GM23338 (cell line): Measurements from ENCODE around the gene ADD3.

Experiments used
- CREB1 ChIP-seq: fragments of 250-450 bp; sonication (Bioruptor Pico); IDR thresholded peaks from 2 replicates; pipeline ENCODE4 v1.5.0; 2020; ENCODE audit warnings: low read depth, mild to moderate bottlenecking, moderate library complexity
- EZH2 ChIP-seq: fragments of 200-600 bp; sonication (generic); IDR thresholded peaks from one replicate; pipeline ENCODE4 v1.8.0; 2017; ENCODE audit warnings: antibody characterized with exemption, mild to moderate bottlenecking, low read depth; ENCODE audit not compliant: unreplicated experiment
- EZH2phosphoT487 ChIP-seq: fragments of 200-600 bp; sonication (generic); IDR thresholded peaks from one replicate; pipeline ENCODE4 v1.8.1; 2018; ENCODE audit warnings: antibody characterized with exemption; ENCODE audit not compliant: unreplicated experiment
- JUNB ChIP-seq: IDR thresholded peaks from one replicate; pipeline ENCODE4 v1.6.1; 2016; ENCODE audit warnings: antibody characterized with exemption; ENCODE audit not compliant: unreplicated experiment
- POLR2AphosphoS5 ChIP-seq: IDR thresholded peaks from 2 replicates; pipeline ENCODE4 v1.6.1; 2016; ENCODE audit warnings: antibody characterized with exemption, low read depth
- STAT1 ChIP-seq: IDR thresholded peaks from one replicate; pipeline ENCODE4 v1.6.1; 2016; ENCODE audit warnings: antibody characterized with exemption; ENCODE audit not compliant: unreplicated experiment
- ZNF114 ChIP-seq: fragments of 250-450 bp; sonication (Bioruptor Pico); IDR thresholded peaks from 2 replicates; pipeline ENCODE4 v1.5.0; 2020; ENCODE audit warnings: mild to moderate bottlenecking, moderate library complexity
- TF ChIP-seq, protein P1 (sequence below): IDR thresholded peaks from one replicate; pipeline ENCODE4 v1.6.1; 2018; ENCODE audit warnings: antibody characterized with exemption; ENCODE audit not compliant: unreplicated experiment
- TF ChIP-seq, protein P2 (sequence below), 2 experiments: fragments of 200-600 bp in 1 of 2; sonication (generic) in 1 of 2; conservative IDR thresholded peaks; 2 replicates each; pipeline versions ENCODE4 v1.5.1 to v1.6.1; 2016 to 2017; ENCODE audit warnings: antibody characterized with exemption in 2 of 2, low read depth in 2 of 2, mild to moderate bottlenecking in 2 of 2, moderate library complexity in 1 of 2
- TF ChIP-seq, protein P3 (sequence below): fragments of 250-450 bp; sonication (Bioruptor Pico); IDR thresholded peaks from 2 replicates; pipeline ENCODE4 v1.5.0; 2020; ENCODE audit warnings: mild to moderate bottlenecking, moderate library complexity
- TF ChIP-seq, protein P4 (sequence below): IDR thresholded peaks from 2 replicates; pipeline ENCODE4 v1.6.1; 2016; ENCODE audit warnings: antibody characterized with exemption

DNA sequence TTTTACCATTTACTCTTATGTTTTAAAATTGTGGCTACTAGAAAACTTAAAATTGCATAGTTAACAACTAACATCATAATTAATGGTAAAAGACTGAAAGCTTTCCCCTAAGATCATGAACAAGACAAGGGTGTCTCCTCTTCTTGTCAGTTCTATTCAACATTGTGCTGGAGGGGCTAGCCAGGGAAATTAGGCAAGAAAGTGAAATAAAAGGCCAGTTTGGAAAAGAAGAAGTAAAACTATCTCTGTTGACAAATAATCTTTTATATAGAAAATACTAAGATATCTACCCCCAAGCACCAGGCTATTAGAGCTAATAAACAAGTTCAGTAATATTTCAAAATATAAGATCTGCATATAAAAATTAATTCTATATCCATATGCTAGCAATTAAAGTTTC, 152.7 kb downstream of the ADD3 start:
- TF ChIP-seq, protein P1, sequence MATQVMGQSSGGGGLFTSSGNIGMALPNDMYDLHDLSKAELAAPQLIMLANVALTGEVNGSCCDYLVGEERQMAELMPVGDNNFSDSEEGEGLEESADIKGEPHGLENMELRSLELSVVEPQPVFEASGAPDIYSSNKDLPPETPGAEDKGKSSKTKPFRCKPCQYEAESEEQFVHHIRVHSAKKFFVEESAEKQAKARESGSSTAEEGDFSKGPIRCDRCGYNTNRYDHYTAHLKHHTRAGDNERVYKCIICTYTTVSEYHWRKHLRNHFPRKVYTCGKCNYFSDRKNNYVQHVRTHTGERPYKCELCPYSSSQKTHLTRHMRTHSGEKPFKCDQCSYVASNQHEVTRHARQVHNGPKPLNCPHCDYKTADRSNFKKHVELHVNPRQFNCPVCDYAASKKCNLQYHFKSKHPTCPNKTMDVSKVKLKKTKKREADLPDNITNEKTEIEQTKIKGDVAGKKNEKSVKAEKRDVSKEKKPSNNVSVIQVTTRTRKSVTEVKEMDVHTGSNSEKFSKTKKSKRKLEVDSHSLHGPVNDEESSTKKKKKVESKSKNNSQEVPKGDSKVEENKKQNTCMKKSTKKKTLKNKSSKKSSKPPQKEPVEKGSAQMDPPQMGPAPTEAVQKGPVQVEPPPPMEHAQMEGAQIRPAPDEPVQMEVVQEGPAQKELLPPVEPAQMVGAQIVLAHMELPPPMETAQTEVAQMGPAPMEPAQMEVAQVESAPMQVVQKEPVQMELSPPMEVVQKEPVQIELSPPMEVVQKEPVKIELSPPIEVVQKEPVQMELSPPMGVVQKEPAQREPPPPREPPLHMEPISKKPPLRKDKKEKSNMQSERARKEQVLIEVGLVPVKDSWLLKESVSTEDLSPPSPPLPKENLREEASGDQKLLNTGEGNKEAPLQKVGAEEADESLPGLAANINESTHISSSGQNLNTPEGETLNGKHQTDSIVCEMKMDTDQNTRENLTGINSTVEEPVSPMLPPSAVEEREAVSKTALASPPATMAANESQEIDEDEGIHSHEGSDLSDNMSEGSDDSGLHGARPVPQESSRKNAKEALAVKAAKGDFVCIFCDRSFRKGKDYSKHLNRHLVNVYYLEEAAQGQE, result no peak
- TF ChIP-seq, protein P2, sequence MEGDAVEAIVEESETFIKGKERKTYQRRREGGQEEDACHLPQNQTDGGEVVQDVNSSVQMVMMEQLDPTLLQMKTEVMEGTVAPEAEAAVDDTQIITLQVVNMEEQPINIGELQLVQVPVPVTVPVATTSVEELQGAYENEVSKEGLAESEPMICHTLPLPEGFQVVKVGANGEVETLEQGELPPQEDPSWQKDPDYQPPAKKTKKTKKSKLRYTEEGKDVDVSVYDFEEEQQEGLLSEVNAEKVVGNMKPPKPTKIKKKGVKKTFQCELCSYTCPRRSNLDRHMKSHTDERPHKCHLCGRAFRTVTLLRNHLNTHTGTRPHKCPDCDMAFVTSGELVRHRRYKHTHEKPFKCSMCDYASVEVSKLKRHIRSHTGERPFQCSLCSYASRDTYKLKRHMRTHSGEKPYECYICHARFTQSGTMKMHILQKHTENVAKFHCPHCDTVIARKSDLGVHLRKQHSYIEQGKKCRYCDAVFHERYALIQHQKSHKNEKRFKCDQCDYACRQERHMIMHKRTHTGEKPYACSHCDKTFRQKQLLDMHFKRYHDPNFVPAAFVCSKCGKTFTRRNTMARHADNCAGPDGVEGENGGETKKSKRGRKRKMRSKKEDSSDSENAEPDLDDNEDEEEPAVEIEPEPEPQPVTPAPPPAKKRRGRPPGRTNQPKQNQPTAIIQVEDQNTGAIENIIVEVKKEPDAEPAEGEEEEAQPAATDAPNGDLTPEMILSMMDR (conservative IDR thresholded peaks at IDR 0.05; ENCODE audit: low read depth in 2 of 2), result no peak
- TF ChIP-seq POLR2AphosphoS5 (no peak), EZH2 (no peak), JUNB (no peak), CREB1 (CRISPR knock-in tag) (no peak), STAT1 (no peak), EZH2phosphoT487 (no peak), ZNF114 (CRISPR knock-in tag) (no peak)
- TF ChIP-seq, protein P3, sequence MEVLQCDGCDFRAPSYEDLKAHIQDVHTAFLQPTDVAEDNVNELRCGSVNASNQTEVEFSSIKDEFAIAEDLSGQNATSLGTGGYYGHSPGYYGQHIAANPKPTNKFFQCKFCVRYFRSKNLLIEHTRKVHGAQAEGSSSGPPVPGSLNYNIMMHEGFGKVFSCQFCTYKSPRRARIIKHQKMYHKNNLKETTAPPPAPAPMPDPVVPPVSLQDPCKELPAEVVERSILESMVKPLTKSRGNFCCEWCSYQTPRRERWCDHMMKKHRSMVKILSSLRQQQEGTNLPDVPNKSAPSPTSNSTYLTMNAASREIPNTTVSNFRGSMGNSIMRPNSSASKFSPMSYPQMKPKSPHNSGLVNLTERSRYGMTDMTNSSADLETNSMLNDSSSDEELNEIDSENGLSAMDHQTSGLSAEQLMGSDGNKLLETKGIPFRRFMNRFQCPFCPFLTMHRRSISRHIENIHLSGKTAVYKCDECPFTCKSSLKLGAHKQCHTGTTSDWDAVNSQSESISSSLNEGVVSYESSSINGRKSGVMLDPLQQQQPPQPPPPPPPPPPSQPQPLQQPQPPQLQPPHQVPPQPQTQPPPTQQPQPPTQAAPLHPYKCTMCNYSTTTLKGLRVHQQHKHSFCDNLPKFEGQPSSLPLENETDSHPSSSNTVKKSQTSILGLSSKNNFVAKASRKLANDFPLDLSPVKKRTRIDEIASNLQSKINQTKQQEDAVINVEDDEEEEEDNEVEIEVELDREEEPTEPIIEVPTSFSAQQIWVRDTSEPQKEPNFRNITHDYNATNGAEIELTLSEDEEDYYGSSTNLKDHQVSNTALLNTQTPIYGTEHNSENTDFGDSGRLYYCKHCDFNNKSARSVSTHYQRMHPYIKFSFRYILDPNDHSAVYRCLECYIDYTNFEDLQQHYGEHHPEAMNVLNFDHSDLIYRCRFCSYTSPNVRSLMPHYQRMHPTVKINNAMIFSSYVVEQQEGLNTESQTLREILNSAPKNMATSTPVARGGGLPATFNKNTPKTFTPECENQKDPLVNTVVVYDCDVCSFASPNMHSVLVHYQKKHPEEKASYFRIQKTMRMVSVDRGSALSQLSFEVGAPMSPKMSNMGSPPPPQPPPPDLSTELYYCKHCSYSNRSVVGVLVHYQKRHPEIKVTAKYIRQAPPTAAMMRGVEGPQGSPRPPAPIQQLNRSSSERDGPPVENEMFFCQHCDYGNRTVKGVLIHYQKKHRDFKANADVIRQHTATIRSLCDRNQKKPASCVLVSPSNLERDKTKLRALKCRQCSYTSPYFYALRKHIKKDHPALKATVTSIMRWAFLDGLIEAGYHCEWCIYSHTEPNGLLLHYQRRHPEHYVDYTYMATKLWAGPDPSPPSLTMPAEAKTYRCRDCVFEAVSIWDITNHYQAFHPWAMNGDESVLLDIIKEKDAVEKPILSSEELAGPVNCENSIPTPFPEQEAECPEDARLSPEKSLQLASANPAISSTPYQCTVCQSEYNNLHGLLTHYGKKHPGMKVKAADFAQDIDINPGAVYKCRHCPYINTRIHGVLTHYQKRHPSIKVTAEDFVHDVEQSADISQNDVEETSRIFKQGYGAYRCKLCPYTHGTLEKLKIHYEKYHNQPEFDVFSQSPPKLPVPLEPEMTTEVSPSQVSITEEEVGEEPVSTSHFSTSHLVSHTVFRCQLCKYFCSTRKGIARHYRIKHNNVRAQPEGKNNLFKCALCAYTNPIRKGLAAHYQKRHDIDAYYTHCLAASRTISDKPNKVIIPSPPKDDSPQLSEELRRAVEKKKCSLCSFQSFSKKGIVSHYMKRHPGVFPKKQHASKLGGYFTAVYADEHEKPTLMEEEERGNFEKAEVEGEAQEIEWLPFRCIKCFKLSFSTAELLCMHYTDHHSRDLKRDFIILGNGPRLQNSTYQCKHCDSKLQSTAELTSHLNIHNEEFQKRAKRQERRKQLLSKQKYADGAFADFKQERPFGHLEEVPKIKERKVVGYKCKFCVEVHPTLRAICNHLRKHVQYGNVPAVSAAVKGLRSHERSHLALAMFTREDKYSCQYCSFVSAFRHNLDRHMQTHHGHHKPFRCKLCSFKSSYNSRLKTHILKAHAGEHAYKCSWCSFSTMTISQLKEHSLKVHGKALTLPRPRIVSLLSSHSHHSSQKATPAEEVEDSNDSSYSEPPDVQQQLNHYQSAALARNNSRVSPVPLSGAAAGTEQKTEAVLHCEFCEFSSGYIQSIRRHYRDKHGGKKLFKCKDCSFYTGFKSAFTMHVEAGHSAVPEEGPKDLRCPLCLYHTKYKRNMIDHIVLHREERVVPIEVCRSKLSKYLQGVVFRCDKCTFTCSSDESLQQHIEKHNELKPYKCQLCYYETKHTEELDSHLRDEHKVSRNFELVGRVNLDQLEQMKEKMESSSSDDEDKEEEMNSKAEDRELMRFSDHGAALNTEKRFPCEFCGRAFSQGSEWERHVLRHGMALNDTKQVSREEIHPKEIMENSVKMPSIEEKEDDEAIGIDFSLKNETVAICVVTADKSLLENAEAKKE (CRISPR knock-in tag), result no peak
- TF ChIP-seq, protein P4, sequence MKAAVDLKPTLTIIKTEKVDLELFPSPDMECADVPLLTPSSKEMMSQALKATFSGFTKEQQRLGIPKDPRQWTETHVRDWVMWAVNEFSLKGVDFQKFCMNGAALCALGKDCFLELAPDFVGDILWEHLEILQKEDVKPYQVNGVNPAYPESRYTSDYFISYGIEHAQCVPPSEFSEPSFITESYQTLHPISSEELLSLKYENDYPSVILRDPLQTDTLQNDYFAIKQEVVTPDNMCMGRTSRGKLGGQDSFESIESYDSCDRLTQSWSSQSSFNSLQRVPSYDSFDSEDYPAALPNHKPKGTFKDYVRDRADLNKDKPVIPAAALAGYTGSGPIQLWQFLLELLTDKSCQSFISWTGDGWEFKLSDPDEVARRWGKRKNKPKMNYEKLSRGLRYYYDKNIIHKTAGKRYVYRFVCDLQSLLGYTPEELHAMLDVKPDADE, result no peak
